ENCODE data around the gene SLC7A6. TPM values are rescaled to one million over a fixed set of nuclear protein-coding genes. Genes with fewer than 3 reads are reported as not detected.

The SLC7A6 gene
- total and polyA plus RNA-seq, 2 of the 13 experiments (the other 11 are each of a cell fraction or from before 2014, with no cell fraction given), result 35.8 to 70.8 TPM

GRCh38 chr16:68282064-68282452 is 17.7 kb downstream of the SLC7A6 start:
- Histone ChIP-seq H3K27me3 (ENCODE audit: control insufficient read depth in 1 of 2, insufficient read depth in 2 of 2, low read length in 2 of 2) (no peaks in the 10 kb centered on the region), H3K9ac (ENCODE audit: insufficient read depth, low read depth, low read length) (peak overlapping the region; percentile 28), H3K79me2 (ENCODE audit: insufficient read depth, low read length) (peaks cover 39% of the 10 kb centered on the region), H3K36me3 (replicated peaks in 1 of 2; ENCODE audit: control insufficient read depth in 1 of 2, insufficient read depth in 2 of 2, low read length in 2 of 2) (peaks cover 8 to 38% of the 10 kb centered on the region in 2 experiments; a peak in 4 of 5 replicates), H4K20me1 (ENCODE audit: insufficient read depth, low read length) (no peaks in the 10 kb centered on the region), H3K9me3 (ENCODE audit: low read length) (no peaks in the 10 kb centered on the region), H2AFZ (ENCODE audit: low read length) (no peak overlapping the region), H3K4me2 (ENCODE audit: low read depth, low read length) (peak overlapping the region; percentile 66), H3K27ac (ENCODE audit: extremely low read length, insufficient read depth, low read length) (peak overlapping the region; percentile 81), H3K4me1 (ENCODE audit: insufficient read depth, low read length) (peaks cover 77% of the 10 kb centered on the region), H3K4me3 (replicated peaks in 1 of 3; ENCODE audit: insufficient read depth in 1 of 3, low read depth in 2 of 3, low read length in 3 of 3) (peak overlapping the region in 1 of 3 experiments; percentile 26; a peak in 1 of 6 replicates)
- ATAC-seq, result no peak
- no peak for DNase-seq (ENCODE audit: low spot score)
- WGBS (ENCODE audit: low lambda C conversion rate), result 32% methylated on average over 4 of the region's 4 CpGs
- no peak for FAIRE-seq
- BruUV-seq (replicated peaks), result no TSS peak
- intact Hi-C loops (cut with micrococcal nuclease; ENCODE audit: unreplicated experiment), result no loop called here
- POLR2A ChIA-PET, result interaction anchor here (0.9 to 3.9 kb wide), 15 partner anchors 10 to 202 kb away, joined by 3 to 59 read pairs (median 4); partner anchors contain the start of genes ESRP2, PRMT7, SLC7A6 and SLC7A6OS
- CTCF ChIA-PET (ENCODE audit: low intra/inter-chr PET ratio, low total read pairs), result interaction anchor here (1.5 kb wide), 1 partner anchor 21 kb away, joined by 4 read pairs; no protein-coding TSS in a partner anchor
- in situ Hi-C loops (cut with HindIII; ENCODE audit: extremely low pct_ligation_motif_present, low pct_unique_long_range_greater_than_20kb), result no loop called here
- peak; percentile 9; the same call in 1 of the 2 replicates for TF ChIP-seq TCF7L2 (IDR thresholded peaks at IDR 0.05; ENCODE audit: low read depth, low read length)
- 0 out of 2 replicates have a peak, but pooled peaks have one; percentile 0 for TF ChIP-seq ZNF230 (CRISPR knock-in tag; IDR thresholded peaks at IDR 0.05)
- 0 out of 2 replicates have a peak, but pooled peaks have one; percentile 61 for TF ChIP-seq ZNF770 (CRISPR knock-in tag; IDR thresholded peaks at IDR 0.05)
- 0 out of 2 replicates have a peak, but pooled peaks have one; percentile 16 for TF ChIP-seq DNMT3B (CRISPR knock-in tag; conservative IDR thresholded peaks at IDR 0.05)
- 0 out of 2 replicates have a peak, but pooled peaks have one; percentile 11 for TF ChIP-seq ZSCAN25 (CRISPR knock-in tag; IDR thresholded peaks at IDR 0.05)
- 0 out of 2 replicates have a peak, but pooled peaks have one; percentile 59 for TF ChIP-seq MBD4 (IDR thresholded peaks at IDR 0.05; ENCODE audit: borderline replicate concordance, low read length)
- no peak for TF ChIP-seq SUZ12 (IDR thresholded peaks at IDR 0.05; ENCODE audit: low read depth, low read length)
- no peak for TF ChIP-seq NFE2L2 (IDR thresholded peaks at IDR 0.05; ENCODE audit: low read length)
- 0 out of 2 replicates have a peak, but pooled peaks have one; percentile 5 for TF ChIP-seq KLF11 (CRISPR knock-in tag; IDR thresholded peaks at IDR 0.05)
- TF ChIP-seq ZSCAN12 (CRISPR knock-in tag; IDR thresholded peaks at IDR 0.05), result no peak
- TF ChIP-seq IKZF4 (CRISPR knock-in tag; IDR thresholded peaks at IDR 0.05; ENCODE audit: borderline replicate concordance, low read depth, not compliant biosample characterization), result no peak
- TF ChIP-seq HMGXB4 (CRISPR knock-in tag; IDR thresholded peaks at IDR 0.05; ENCODE audit: borderline replicate concordance in 1 of 2, low read depth in 1 of 2), result 0 out of 4 replicates have a peak, but pooled peaks of 1 of the 2 experiments have one; percentile 1
- TF ChIP-seq ZFX (CRISPR knock-in tag; IDR thresholded peaks at IDR 0.05; ENCODE audit: low read depth), result 0 out of 2 replicates have a peak, but pooled peaks have one; percentile 6
- no peak for TF ChIP-seq NR3C1 (CRISPR knock-in tag; IDR thresholded peaks at IDR 0.05)
